Hematopoietic multipotent progenitor cell treated with erythropoietin and hydrocortisone succinate and interleukin-3 and kit ligand, for 17 days (in vitro differentiated cells): ENCODE results near the gene DCXR.

Source experiments
- DNase-seq: peaks from one replicate; pipeline ENCODE4 v3.0.0-alpha.2; 2015; ENCODE audit warnings: low spot score

Gene DCXR

DNA sequence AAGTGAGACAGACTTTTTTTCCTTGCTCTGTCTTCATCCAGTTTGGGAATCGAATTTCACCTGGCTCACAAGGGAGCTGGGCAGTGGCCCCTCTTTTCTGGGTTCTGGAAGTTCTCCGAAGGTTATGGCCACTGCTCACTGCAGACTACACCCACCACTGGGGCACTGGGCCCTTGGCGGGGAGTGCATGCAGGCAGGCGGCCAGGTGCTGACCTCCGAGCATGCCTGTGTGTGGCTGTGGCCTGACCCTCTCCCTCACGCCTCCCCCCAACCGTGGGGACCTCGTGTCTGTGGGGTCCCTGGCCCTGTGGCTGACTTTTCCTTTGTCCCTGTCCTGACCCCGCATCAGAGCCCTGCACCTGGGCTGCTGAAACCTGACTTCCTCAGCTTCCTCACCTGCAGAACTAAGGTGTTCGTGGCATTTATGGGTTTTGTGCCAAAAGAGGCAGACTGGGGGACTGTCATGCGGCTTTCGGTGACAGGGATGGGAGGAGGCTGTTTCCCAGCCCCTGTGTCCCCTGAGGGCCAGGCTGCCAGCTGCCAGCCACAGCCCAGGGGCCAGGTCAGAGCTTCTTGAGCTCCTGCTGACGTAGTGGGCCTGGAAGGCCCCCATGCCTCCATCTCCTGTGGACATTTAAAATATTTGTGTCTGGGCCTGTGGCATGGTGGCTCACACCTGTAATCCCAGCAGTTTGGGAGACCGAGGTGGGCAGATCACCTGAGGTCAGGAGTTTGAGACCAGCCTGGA, 38.6 kb downstream of the DCXR start:
- no peak for DNase-seq

DNA sequence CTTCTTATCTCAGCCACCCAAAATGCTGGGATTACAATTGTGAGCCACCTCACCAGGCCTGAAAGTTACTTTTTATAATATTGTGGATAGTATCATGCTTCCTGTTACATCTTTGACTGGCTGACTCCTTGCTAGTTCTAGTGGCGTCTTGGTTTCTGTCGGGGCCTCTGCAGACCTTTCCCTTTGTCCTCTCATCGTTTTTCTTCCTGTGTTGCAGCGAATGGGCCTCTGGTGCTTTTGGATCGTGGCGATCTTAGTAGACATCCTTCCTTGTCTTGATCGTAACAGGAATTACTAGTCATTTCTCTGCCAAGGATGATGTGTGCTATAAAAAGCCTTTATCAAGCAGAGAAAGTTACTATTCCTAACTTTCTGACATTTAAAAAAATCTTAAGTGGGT, 39.3 kb downstream of the DCXR start:
- DNase-seq, result no peak

DNA sequence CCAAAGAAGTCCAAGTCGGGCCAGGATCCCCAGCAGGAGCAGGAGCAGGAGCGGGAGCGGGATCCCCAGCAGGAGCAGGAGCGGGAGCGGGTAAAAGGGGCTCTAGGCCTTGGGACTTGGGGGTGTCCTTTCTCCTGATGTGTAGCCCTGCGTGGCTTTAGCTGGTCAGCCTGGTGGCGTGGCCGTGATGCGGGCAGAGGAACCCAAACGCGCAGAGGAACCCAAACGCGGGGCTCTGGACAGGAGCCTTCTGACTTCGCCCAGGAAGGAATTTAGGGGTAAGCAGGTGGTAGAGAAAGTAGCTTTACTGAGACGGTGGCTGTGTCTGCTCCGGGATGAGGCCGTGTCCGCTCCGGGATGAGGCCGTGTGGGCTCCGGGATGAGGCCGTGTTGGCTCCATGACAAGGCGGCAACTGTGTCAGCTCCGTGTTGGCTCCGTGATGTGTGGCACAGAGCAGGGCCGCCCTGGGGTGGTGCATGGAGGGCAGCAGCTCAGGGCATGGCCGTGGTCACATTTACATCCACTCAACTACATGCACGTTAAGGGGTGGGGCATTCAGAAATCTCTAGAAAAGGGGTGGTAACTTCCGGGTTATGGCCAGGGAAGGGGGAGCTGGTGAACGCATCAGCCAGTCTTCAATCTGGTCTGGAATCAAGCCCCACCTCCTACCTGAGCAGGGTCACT, 40.6 kb downstream of the DCXR start:
- DNase-seq, result no peak

DNA sequence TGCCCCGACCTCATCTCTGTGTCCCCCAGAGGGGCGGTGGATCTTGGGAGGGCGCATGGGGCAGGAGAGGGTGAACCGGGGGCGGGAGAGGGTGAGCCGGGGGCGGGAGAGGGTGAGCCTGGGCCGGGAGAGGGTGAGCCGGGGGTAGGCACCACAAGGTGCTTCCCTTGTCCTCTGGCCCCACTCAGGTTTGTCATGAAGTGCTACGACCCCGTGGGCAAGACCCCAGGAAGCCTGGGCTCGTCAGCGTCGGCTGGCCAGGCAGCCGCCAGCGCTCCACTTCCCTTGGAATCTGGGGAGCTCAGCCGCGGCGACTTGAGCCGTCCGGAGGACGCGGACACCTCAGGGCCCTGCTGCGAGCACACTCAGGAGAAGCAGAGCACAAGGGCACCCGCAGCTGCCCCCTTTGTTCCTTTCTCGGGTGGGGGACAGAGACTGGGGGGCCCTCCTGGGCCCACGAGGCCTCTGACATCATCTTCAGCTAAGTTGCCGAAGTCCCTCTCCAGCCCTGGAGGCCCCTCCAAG, 41.2 kb downstream of the DCXR start:
- DNase-seq, result no peak

DNA sequence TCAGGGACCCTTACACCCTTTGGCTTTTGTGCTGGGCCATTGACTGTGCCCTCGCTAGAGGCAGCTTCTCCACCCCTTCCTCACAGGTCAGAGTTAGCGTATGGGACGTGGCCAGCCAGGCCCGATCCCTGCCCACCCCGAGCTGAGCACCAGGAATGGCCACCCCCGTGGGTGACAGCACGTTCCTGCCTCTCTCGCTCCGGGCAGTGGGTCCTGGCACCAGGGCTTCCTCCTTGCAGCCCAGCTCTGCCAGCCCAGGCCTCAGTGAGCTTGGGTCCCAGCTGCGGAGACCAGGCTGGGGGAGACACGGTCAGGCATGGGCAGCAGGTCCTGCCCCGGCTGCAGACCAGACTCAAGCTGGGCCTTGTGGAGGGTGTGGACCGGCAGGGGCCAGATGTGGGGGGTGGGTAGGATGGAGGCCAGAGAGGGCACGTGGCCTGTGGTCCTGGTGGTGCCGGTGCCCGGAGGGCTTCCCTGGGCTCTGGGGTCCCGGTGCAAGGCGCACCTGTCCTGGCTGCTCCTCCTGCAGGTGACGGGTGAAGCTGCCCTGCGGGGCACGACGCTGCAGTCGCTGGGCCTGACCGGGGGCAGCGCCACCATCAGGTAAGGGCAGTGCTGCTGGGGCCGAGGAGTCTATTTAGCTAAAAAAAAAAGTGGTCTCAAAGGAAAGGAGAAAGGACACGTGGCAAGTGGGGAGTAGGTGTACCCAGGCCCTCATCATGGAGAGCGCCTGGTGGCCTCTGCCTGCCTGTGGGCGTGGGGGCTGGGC, 41.9 kb downstream of the DCXR start:
- no peak for DNase-seq

DNA sequence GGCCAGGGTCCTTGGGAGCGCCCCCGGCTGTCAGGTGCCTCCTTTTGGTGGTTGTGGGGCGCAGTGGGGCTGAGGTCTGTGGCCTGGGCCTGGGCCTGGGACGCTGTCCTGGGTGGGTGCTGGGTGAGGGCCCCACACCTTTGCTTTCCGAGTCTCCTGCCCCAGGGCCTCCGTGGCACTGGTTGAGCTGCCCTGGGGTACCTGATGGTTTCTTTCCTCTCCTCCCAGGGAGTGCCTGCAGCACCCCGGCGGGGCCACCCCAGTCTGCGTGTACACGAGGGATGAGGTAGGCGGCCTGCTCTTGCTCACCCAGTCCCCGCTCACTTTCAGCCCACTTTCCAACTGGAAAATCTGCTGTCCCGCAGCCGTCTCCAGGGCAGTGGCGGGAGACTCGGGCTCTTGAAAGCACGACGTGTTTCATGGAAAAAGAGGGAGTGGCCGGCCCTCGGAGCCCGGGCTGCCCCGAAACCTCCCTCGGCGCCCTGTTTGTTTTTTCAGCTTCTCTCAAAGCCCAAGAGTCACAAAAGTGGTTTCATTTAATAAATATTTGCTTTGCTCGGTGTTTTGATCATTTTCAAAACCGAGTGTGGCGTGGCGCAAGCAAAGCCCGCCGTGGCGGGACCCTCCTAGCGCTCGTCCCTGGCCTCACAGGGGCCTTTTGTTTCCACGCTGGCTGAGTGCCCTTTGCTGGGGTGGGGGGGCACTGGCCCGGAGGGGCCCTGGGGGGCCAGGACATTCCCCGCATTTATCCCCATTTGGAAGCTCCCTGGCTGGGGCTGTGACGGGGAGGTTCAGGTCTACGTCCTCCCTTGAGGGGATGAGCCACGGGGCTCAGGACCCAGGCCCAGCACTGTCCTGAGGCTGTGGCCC, 42.7 kb downstream of the DCXR start:
- no peak for DNase-seq

DNA sequence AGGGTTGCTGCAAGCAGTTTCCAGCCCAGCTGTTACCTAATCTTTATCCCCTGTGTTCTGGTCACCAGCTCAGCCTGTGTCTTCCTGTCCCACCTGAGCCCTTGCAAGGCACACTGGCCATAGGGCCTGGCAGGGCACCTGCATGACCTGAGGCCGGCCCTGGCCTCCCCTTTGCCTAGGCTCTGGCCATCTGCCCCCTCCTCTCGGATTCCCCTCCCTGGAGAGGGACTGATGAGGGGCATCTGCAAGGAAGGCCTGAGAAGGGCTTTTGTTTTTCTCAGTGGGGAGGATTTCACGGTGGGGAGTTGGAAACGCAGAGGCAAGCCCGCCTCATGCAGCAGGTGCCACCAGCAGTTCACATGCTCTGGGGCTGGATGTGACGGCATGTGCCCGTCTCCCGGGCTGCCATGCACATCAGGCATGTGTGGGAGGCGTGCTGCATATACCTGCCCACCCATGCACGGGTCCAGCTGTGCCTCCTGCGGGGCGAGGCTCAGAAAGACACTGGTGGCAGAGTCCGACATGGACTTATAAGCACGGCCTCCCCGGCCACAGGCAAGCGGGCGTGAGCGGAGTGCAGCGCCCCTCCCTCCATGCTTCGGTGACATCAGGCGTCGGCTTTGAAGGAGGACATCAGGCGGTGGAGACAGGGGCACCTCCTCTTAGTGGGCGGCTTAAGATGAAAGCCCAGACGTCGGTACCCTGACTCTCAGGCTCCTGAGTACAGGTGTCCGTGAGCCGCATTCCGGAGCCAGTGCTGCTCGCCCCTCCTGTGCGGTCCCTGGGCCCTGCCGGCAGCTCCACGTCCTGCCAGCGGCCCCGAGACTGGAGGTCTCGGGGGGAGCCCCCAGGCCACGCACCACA, 43.5 kb downstream of the DCXR start:
- no peak for DNase-seq

DNA sequence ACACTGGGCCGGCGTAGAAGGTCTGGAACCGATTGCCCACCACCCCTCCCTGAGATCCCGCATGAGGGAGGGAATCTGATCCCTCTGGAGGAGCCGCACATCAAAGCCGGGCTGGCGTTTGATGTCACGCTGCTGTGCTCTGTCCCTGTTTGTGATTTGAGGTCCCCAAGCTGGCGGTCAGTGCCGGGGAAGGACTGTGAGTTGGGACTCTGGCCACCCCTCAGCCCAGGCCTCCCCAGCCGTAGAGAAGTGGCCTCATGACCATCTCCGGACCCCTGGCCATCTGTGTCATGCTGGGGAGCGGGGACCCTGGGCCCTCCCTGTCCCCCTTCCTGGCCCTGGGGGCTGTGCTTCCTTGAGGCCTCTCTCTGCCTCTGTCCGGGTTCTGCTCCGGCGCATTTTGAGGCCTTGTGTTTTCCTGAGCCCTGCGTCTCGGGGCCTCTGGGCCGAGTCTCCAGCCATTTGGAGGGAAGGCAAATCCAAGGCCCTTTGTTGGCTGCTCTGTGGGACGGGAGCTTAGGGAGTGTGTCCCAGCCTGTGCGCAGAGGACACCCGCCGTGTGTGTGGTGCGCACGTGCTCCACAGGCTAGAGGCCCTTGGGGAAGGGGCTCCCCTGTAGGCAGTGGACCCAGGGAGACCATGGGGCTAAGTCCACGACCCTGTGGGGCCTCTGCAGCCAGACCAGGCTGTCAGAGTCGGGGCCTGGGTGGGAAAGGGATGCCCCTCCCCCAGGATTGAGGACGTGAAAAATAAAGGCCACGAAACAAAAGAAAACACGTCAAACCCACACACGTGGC, 45.0 kb downstream of the DCXR start:
- DNase-seq, result no peak

DNA sequence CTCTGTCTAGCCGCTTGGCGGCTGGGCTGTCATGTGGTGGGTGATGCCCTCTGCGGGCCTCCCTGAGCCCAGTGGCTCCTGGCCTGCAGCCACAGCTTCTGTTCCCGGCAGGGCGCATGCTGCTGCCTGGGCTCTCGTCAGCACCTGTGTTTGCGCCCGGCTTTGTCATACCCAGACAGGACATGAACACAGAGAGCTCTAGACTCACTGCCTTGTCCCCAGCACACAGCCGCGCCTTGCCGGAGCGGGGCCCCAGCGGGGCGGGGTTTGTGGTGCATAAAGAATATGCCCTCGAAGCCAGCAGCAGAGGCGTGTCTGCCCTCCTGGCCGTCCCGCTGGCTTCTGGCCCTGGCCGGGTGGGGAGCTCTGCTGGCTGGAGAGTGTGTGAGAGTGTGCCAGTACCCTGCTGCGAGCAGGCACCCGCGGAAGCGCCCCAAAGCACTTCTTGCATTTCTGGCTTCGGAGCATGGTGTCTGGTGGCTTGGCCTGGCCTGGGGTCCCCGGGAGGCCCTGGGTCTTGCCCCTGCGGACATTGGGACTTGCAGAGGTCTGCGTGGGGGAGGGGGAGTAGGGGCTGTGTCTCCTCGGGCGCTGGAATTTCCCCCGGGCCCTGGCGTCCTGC, 45.7 kb downstream of the DCXR start:
- DNase-seq, result no peak

DNA sequence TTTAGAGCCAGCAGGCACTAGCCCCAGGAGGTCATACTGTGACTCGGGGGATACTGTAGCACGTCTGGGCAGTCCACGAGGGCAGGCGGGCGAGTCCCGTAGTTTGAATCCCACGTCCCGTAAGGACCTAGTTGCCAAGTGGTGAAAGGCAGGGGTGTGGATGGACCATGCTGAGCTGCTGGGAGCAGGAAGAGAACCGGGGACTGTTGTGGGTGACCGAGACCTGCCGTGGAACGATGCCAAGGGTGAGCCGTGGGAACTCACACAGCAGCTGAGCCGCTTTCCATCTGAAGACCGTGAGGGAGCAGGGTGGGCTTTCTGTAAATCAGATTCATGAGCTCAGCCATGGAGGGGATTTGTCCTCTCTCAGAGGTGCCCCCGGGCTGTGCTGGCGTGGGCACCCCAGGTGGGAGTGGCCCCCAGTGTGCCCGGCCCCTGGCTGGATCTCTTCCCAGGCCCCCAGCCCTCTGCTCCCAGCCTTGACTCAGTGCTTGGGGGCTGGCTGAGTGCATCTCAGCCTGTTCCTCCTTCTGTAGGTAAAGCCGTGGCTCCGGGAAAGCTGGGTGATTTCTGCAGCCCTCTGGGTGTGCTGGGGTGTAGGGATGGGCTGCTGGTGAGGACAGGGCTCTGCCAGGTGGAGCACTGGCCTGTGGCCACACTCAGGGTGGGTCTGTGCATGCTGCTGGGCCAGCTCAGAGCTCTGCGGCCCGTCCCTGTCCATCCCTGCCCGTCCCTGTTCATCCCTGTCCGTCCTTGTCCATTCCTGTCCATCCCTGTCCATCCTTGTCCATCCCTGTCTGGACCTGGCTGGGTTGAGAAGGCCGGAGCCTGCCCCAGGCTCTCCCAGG, 46.4 kb downstream of the DCXR start:
- no peak for DNase-seq

DNA sequence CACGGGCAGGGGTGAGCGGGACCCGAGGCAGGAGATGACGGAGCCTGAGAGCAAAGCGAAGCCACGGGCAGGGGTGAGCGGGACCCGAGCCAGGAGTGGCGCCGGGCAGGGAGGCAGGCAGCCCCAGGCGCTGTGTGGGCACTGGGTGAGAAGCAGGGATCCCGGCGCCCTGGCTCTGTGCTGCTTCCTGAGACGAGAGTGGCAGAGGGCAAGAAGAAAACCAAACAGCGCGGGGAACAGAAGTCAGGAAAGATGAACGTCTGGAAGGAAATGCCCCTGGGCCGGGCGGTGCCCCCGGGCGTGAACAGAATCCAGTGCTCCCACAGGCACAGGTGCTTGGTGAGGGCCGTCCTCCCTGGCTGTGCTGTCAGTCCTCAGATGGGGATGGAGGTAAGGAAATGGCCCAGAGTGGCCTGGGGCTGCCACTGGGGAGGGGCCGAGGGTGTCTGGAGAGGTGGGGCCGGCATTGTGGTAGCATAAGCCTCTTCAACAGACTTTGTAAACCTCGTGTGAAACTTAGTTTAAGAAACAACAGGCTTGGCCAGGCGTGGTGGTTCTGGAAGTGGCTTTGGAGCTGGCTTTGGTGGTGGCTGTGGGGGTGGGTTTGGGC, 50.2 kb downstream of the DCXR start:
- no peak for DNase-seq

DNA sequence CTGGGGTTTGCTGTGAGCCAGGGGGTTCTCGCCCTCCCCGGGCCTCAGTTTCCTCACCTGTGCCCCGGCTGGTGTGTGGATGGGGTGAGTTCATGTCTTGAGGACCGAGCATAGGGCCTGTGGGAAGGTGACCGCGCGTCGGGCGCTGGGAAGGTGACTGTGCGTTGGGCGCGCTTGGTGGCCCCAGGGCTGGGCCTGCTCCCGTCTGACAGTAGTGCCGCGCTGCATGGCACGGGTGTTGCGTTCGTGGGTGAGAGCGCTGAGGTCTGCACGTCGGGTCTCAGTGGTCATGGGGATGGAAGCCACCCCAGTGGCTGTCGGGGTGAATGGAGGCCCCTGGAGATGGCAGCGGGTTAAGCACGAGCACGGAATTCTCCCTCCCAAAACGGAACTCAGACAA, 50.9 kb downstream of the DCXR start:
- no peak for DNase-seq
